Stimulated activated CD4-positive, alpha-beta T cell treated with anti-CD3 and anti-CD28 coated beads, Interleukin-15, amount 100 ng/mL, for 1 hour (primary cell): ENCODE measurements around the gene SNX5.

Experiments
- DNase-seq, 2 donors: peaks; one replicate each; pipeline ENCODE4 v3.0.0-alpha.2; 2020; ENCODE audit warnings: low read depth in 1 of 2, low spot score in 1 of 2

Gene SNX5

GRCh38 chr20:17992847-17993513 is 24.4 kb upstream of the SNX5 start:
- no peak for DNase-seq

GRCh38 chr20:17992224-17992637 is 23.6 kb upstream of the SNX5 start:
- DNase-seq = no peak

GRCh38 chr20:17990278-17990972 is 21.8 kb upstream of the SNX5 start:
- DNase-seq = no peak

- DNase-seq = no peak
Observed at GRCh38 chr20:17987988-17988387, 19.4 kb upstream of the SNX5 start.

GRCh38 chr20:17985388-17986018 is 16.9 kb upstream of the SNX5 start:
- DNase-seq = no peak

- DNase-seq = no peak
Observed at GRCh38 chr20:17976305-17976704, 7.7 kb upstream of the SNX5 start.

GRCh38 chr20:17972121-17972520 is 3.5 kb upstream of the SNX5 start:
- DNase-seq = no peak

GRCh38 chr20:17971300-17972013 is 2.9 kb upstream of the SNX5 start:
- no peak for DNase-seq

GRCh38 chr20:17969884-17970409 is 1.4 kb upstream of the SNX5 start:
- no peak for DNase-seq

GRCh38 chr20:17969278-17969883 is 787 bp upstream of the SNX5 start:
- no peak for DNase-seq

GRCh38 chr20:17967521-17968365 is 851 bp downstream of the SNX5 start:
- no peak for DNase-seq

GRCh38 chr20:17966432-17967310 is 1.9 kb downstream of the SNX5 start:
- no peak for DNase-seq

- no peak for DNase-seq
Observed at GRCh38 chr20:17965042-17965697, 3.4 kb downstream of the SNX5 start.

- no peak for DNase-seq
Observed at GRCh38 chr20:17964632-17965031, 4.0 kb downstream of the SNX5 start.

GRCh38 chr20:17964073-17964472 is 4.5 kb downstream of the SNX5 start:
- no peak for DNase-seq

GRCh38 chr20:17963114-17963897 is 5.3 kb downstream of the SNX5 start:
- DNase-seq = no peak

GRCh38 chr20:17961587-17961940 is 7.0 kb downstream of the SNX5 start:
- DNase-seq = no peak
